HG02678 (cell line): ENCODE measurements around the gene DCLK2.
A peak's percentile ranks its signal among the peaks of the same experiment; 100 is the strongest.

Experiments
- ATAC-seq: cut with Tn5 transposase; IDR thresholded peaks from one replicate; pipeline ENCODE4 v1.9.1; 2021; ENCODE audit warnings: mild to moderate bottlenecking, moderate library complexity; ENCODE audit not compliant: unreplicated experiment

Gene DCLK2

GRCh38 chr4:150078041-150078578, at the start of gene DCLK2:
DCLK2 (plus strand) TSS chr4:150078445; CDS start chr4:150079028, 583 bp downstream.
- peak; percentile 42 for ATAC-seq

- ATAC-seq, result no peak
Measured at GRCh38 chr4:150032541-150032940, 45.7 kb upstream of the DCLK2 start.

- ATAC-seq, result no peak
Measured at GRCh38 chr4:150033081-150033480, 45.2 kb upstream of the DCLK2 start.

- ATAC-seq, result no peak
Measured at GRCh38 chr4:150033901-150034300, 44.3 kb upstream of the DCLK2 start.

- ATAC-seq, result no peak
Measured at GRCh38 chr4:150037251-150037856, 40.9 kb upstream of the DCLK2 start.

GRCh38 chr4:150038335-150039076, 39.7 kb upstream of the DCLK2 start:
- peak; percentile 89 for ATAC-seq

- no peak for ATAC-seq
Measured at GRCh38 chr4:150039274-150040127, 38.7 kb upstream of the DCLK2 start.

- no peak for ATAC-seq
Measured at GRCh38 chr4:150044517-150044916, 33.7 kb upstream of the DCLK2 start.

GRCh38 chr4:150045410-150045809, 32.8 kb upstream of the DCLK2 start:
- ATAC-seq, result no peak

- no peak for ATAC-seq
Measured at GRCh38 chr4:150046728-150047217, 31.5 kb upstream of the DCLK2 start.

GRCh38 chr4:150047546-150047945, 30.7 kb upstream of the DCLK2 start:
- no peak for ATAC-seq

GRCh38 chr4:150049682-150050081, 28.6 kb upstream of the DCLK2 start:
- ATAC-seq, result no peak

- no peak for ATAC-seq
Measured at GRCh38 chr4:150050566-150050965, 27.7 kb upstream of the DCLK2 start.

GRCh38 chr4:150051111-150051510, 27.1 kb upstream of the DCLK2 start:
- ATAC-seq, result no peak

GRCh38 chr4:150055467-150055866, 22.8 kb upstream of the DCLK2 start:
- ATAC-seq, result no peak

- ATAC-seq, result no peak
Measured at GRCh38 chr4:150056569-150056968, 21.7 kb upstream of the DCLK2 start.

GRCh38 chr4:150061086-150061776, 17.0 kb upstream of the DCLK2 start:
- ATAC-seq, result no peak

- ATAC-seq, result no peak
Measured at GRCh38 chr4:150063128-150063527, 15.1 kb upstream of the DCLK2 start.

- ATAC-seq, result no peak
Measured at GRCh38 chr4:150065740-150066139, 12.5 kb upstream of the DCLK2 start.

GRCh38 chr4:150067859-150068258, 10.4 kb upstream of the DCLK2 start:
- ATAC-seq, result no peak
